IPS DF 19.7 (cell line): ENCODE results near the gene RTN1.

Source experiments
- DNase-seq: peaks from one replicate; pipeline ENCODE4 v3.0.0-alpha.2; 2013; ENCODE audit warnings: low read depth, low spot score

RTN1 gene

GRCh38 chr14:59630288-59630963 lies 240.2 kb downstream of the RTN1 start:
- DNase-seq: no peak

GRCh38 chr14:59629444-59630287 lies 240.9 kb downstream of the RTN1 start:
- no peak for DNase-seq

DNA sequence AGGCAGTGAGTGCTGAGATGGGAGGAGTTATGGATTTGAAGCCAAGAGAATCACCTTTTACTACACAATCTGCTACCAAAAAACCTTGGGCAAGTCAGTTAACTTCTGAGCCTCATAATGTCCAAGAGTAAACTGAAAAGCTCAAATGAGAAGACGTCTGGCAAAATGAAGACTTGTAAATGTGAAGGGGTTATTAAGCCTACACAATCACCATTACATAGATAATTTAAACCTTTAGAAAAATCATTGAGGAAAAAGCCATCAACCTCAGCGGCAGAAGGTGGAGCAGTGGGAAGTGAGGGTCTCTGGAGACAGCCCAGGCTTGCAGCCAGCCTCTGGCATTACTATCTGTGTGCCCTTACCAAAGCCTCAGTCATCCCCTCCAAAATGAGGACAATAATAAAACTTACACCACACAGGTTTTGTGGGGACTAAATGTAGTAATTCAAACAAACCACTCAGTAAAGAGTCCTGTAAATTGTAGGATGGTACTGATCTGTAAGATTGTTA lies 243.5 kb downstream of the RTN1 start:
- DNase-seq: no peak

- no peak for DNase-seq
These were observed 247.9 kb downstream of the RTN1 start for GRCh38 chr14:59622631-59623030.

DNA sequence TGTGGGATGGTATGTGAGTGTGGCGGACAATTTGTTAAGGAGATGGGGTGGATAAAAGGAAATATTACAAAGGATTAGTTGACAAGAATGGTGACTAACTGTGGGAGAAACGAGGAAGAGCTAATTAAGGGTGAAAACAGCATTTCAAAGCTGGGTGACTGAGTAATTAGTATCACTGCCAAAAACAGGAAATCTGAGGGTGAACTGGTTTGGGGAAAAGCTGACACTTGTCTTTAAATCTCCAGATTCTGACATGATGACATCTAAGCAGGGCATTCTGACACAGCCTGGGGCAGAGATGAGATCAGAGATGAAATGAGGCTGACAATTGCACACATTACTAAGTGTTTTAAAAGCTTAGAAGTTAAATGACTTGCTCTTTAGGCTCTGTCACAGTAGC lies 251.5 kb downstream of the RTN1 start:
- no peak for DNase-seq

DNA sequence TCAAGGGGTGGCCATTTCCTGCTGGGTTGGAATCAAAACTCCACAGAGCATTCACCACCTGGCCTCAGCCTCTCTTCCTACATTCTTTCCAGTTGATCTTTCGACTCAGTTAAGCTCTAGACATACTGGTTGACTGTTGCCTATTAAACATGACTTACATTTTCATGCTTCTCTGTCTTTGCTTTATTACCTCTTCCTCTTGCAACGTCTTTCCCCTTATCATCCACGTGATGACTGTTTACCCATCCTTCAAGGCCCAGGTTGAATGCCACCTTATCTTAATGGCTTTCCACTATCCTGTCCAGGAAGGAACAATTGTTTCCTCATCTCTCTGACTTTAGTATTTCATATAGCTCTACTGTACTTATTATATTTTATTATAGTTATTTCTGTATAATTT lies 269.5 kb downstream of the RTN1 start:
- DNase-seq: no peak

DNA sequence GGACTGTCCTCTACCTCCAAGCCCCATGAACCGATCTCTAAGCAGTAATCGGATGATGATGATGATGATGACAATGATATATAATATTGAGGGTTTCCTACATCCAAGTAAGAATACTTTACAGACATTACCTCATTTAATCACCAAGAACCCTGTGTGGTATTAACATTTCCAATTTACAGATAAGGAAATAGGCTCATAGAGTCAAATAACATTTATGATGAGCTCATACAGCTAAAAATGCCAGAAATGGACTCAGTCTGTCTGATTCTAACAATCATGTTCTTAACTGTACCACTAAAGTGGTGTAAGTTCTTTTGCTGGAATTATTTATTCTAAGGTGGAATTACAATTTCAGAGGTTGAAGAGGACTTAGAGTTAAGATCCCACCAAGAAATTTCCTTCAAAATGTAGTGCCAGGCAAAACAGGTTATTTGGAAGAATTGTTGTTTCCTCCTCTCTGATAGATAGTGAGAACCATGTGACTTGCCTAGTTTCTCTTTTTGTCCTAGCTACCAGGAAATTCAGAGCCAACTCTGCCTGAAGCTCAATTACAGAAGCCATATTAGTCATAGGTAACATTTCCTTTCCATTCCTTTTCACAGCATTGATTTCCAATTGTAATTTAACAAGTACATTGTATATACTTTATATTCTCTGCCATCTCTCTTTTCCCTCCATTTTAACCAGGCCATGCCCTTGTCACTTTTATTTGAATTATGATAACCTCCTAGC lies 270.2 kb downstream of the RTN1 start:
- DNase-seq: no peak

DNA sequence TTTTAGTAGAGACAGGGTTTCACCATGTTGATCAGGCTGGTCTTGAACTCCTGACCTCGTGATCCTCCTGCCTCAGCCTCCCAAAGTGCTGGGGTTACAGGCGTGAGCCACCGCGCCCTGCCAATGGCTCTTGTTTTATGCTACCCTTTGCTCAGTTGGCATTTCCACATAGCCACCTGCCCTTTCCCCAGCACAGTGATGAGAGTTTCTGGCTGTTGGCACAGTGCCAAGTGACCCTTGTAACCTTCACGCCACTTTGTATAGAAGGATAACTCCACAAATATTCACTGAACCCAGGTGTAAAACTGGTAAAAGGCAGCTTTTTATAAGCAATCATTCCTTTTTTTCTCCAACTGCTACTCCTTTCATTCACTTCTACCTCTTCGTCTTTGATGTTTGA lies 275.5 kb downstream of the RTN1 start:
- DNase-seq: no peak

GRCh38 chr14:59591641-59592370 lies 278.8 kb downstream of the RTN1 start:
- DNase-seq: no peak

- no peak for DNase-seq
These were observed 282.5 kb downstream of the RTN1 start for GRCh38 chr14:59588101-59588500.

DNA sequence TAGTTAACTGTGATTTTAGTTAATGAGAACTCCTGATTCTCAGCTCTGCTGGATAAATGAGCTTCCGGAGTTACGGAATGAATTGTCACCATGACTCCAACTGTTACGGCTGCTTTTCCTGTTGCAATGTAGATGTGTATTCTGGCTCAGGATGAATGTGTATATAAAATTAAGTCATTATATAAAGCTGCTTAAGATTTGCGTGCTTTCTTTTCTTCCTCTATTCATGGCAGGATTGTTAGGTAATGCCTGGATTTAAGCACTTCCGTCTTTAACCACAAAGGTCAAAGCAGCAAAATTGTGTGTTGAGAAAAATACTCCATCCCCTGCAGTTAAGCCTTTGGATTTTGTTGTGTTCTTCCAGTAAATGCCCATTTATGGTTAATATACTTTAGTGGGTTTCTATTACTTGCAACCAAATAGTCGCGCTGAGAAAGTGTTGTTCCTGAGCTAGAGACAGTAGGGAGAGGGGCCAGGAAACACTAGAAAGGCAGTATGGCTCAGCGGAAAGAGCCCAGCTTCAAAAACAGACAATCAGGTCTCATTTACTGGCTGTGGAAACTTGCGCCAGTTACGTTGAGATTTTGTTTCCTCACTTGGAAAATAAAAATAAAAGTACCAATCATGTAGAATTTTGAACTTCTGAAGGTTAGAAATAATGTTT lies 284.6 kb downstream of the RTN1 start:
- no peak for DNase-seq

- no peak for DNase-seq
These were observed 286.8 kb downstream of the RTN1 start for GRCh38 chr14:59583755-59584154.

DNA sequence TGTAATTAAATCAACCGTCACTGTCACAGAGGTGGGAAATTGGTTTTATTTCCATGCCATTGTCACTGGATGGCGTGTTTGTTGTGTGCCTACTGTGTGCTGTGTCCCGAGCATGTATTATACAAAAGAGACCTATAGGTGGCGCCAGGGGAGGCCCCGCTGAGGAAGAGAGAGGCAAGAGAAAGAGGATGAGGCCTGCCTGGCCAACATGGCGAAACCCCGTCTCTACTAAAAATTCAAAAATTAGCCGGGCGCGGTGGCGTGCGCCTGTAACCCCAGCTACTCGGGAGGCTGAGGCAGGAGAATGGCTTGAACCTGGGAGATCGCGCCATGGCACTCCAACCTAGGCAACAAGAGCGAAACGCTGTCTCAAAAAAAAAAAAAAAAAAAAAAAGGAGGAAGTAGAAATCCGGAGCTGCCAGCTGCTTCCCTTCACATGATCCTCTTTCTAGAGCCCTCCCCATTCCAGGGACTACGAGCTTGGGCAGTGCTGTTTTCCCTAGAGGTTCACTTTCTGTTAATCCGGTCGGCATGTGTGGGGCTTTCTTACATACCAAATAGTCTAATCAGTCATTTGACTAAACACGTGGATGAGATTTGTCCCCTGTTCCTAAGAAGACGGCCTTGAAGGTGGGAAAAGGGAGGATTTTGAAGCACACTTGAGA lies 287.6 kb downstream of the RTN1 start:
- DNase-seq: no peak

DNA sequence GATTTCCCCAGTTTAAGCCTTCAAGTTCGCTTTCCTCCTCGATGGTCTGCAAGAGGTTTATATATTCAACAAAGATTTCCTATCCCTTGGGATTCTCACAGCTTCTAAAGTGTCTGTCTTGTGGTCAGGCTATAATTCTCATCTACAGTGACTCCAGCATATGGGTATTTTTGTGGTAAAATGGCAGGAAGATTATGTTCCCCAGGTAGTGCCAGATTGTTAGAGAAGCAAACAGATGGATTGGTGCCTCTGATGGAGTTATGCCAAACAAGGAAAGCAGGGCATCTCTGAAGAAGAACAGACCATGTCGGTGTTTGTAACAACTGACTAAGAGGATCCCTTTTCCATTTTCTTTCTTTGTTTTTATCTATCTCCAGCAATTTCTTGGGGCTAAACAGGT lies 288.4 kb downstream of the RTN1 start:
- DNase-seq: no peak

DNA sequence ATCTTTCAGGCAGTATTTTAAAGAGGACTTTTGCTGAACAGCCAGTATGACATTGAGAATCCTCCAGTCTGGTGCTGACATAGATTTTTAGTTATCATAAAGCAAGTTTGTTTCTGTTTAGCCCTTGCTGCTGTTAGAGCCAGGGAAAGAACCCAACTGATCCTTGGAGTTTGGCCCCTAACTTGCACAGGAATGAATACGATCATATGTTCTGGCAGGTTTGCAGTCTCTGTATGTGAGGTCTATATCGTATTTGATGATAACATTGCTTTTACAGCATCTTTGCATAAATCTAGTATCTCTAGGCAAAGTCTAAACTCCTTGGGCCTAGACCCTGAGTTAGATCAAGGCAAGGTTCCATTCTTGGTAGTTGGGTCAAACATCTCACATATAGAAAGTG lies 289.7 kb downstream of the RTN1 start:
- no peak for DNase-seq

DNA sequence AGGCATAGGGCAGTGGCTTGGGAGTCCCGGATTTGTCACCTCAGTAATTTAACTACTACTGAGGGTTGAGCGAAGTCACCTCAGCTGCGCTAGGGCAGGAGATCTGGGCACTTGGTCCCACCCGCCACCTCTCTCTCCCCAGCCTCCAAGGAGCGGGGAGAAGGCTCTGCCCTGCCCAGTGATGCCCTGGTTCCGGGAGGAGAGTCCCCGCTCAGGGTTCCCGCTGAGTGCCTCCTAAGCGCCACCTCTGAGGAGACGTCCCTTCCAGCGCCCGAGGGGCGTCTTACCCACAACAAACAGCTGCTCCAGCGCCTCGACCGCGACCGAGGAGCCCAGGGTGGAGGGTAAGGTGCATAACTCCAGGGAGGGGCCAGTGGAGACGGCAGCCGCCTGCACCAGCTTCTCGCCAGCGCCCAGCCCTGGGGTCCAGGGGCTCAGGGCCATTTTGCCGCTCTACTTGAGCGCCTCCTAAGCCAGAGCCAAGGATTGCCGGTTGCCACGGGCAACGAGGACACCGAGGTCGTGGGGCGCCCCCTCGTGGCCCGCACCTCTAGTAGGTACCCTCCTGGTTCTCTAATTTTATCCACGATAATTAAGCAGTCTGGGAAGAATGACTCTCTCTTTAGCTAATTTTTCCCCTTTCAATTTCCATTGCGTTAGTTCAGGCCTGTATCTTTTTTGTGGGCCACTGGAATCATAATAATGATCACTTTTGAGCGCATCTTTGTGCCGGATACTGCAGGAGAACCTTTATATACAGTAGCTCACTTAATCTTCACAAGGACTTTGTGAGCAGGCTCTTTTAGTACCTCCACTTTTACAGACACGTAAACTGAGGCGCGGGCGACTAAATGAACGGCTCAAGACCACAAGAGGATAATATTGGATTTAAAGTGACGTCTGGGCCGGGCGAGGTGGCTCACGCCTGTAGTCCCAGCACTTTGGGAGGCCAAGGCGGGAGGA lies 294.0 kb downstream of the RTN1 start, which contains the start of gene CCDC175:
Gene CCDC175, minus strand, starts transcription at position 481 of the 963 bp plus-strand sequence. Its CDS starts 37 bp downstream, at position 444.
- peak; percentile 65 for DNase-seq

- no peak for DNase-seq
These were observed 300.5 kb downstream of the RTN1 start for GRCh38 chr14:59570122-59570521.

GRCh38 chr14:59566725-59567124 lies 303.9 kb downstream of the RTN1 start:
- no peak for DNase-seq

GRCh38 chr14:59566296-59566695 lies 304.3 kb downstream of the RTN1 start:
- no peak for DNase-seq
